GM21526 (cell line): Measurements from ENCODE around the gene PCDHB8.
"Not testable (repeated sequence)": the region's sequence is repeated elsewhere in the genome, so short reads cannot be mapped to it uniquely, and the experiment has no call there.

Experiments
- ATAC-seq: cut with Tn5 transposase; IDR thresholded peaks from one replicate; pipeline ENCODE4 v1.9.1; 2021; ENCODE audit warnings: moderate library complexity; ENCODE audit not compliant: unreplicated experiment, low FRiP score

The PCDHB8 gene

GRCh38 chr5:141177577-141178191 lies at the start of gene PCDHB8:
Gene PCDHB8, plus strand, starts transcription at chr5:141177790. Its CDS starts 245 bp downstream, at chr5:141178035.
- ATAC-seq = not testable (repeated sequence)

- no peak for ATAC-seq
Observed at GRCh38 chr5:141135030-141135717, 42.4 kb upstream of the PCDHB8 start, which contains the start of gene PCDHB5. Gene PCDHB5, plus strand, starts transcription at chr5:141135206. Its CDS starts 229 bp downstream, at chr5:141135435.

GRCh38 chr5:141135718-141136266 lies 41.8 kb upstream of the PCDHB8 start:
- ATAC-seq = no peak

GRCh38 chr5:141137346-141137745 lies 40.2 kb upstream of the PCDHB8 start:
- ATAC-seq = not testable (repeated sequence)

GRCh38 chr5:141149812-141150211 lies 27.8 kb upstream of the PCDHB8 start, which contains the start of gene PCDHB6:
Gene PCDHB6, plus strand, starts transcription at chr5:141150057. Its CDS starts 201 bp downstream, at chr5:141150258.
- no peak for ATAC-seq

- ATAC-seq = no peak
Observed at GRCh38 chr5:141150224-141150992, 27.2 kb upstream of the PCDHB8 start.

GRCh38 chr5:141150993-141151325 lies 26.6 kb upstream of the PCDHB8 start:
- ATAC-seq = no peak

- ATAC-seq = not testable (repeated sequence)
Observed at GRCh38 chr5:141151632-141152031, 26.0 kb upstream of the PCDHB8 start.

GRCh38 chr5:141152096-141152495 lies 25.5 kb upstream of the PCDHB8 start:
- ATAC-seq = not testable (repeated sequence)

GRCh38 chr5:141155540-141156374 lies 21.8 kb upstream of the PCDHB8 start:
- no peak for ATAC-seq

- not testable (repeated sequence) for ATAC-seq
Observed at GRCh38 chr5:141157356-141157755, 20.2 kb upstream of the PCDHB8 start.

- not testable (repeated sequence) for ATAC-seq
Observed at GRCh38 chr5:141157901-141158300, 19.7 kb upstream of the PCDHB8 start.

GRCh38 chr5:141172381-141173204 lies 5.0 kb upstream of the PCDHB8 start, which contains the start of gene PCDHB7:
Gene PCDHB7, plus strand, starts transcription at chr5:141172644. Its CDS starts 192 bp downstream, at chr5:141172836.
- ATAC-seq = no peak

- ATAC-seq = not testable (repeated sequence)
Observed at GRCh38 chr5:141174291-141175104, 3.1 kb upstream of the PCDHB8 start.

- ATAC-seq = no peak
Observed at GRCh38 chr5:141175933-141176332, 1.7 kb upstream of the PCDHB8 start.

- ATAC-seq = not testable (repeated sequence)
Observed at GRCh38 chr5:141179371-141179770, 1.8 kb downstream of the PCDHB8 start.

GRCh38 chr5:141179876-141180275 lies 2.3 kb downstream of the PCDHB8 start:
- not testable (repeated sequence) for ATAC-seq

- no peak for ATAC-seq
Observed at GRCh38 chr5:141180313-141180712, 2.7 kb downstream of the PCDHB8 start.
